A549 (cell line): ENCODE measurements around the gene USP17L22.
"Not testable (repeated sequence)": the region's sequence is repeated elsewhere in the genome, so short reads cannot be mapped to it uniquely, and the experiment has no call there.

Source experiments
- CEBPB ChIP-seq, 2 experiments: fragments of >200 bp in 1 of 2; sonication (Bioruptor Twin) in 1 of 2; formaldehyde crosslinking in 1 of 2; IDR thresholded peaks; 2 replicates each; pipeline ENCODE4 v1.6.1; 2012 to 2016
- CHD2 ChIP-seq: fragments of 150-350 bp; IDR thresholded peaks from 2 replicates; pipeline ENCODE4 v1.6.1; 2014; ENCODE audit warnings: low read length; ENCODE audit not compliant: partially characterized antibody
- EP300 ChIP-seq, 2 experiments: fragments of >200 bp; sonication (Bioruptor Twin); formaldehyde crosslinking; IDR thresholded peaks; 2 replicates in 1 of 2; 3 replicates in 1 of 2; pipeline ENCODE4 v1.6.1; 2016 to 2017
- ESRRA ChIP-seq: fragments of 150-350 bp; IDR thresholded peaks from 2 replicates; pipeline ENCODE4 v1.6.1; 2014; ENCODE audit warnings: mild to moderate bottlenecking, low read length, borderline replicate concordance
- HMGXB4 ChIP-seq: fragments of 250-450 bp; sonication (Bioruptor Pico); IDR thresholded peaks from 2 replicates; pipeline ENCODE4 v1.5.0; 2021; ENCODE audit warnings: mild to moderate bottlenecking, moderate library complexity, borderline replicate concordance
- KDM5A ChIP-seq: fragments of 200-600 bp; sonication (generic); IDR thresholded peaks from 2 replicates; pipeline ENCODE4 v1.6.1; 2016; ENCODE audit warnings: antibody characterized with exemption, mild to moderate bottlenecking
- MYC ChIP-seq: IDR thresholded peaks from 2 replicates; pipeline ENCODE4 v1.6.1; 2012; ENCODE audit warnings: mild to moderate bottlenecking, inconsistent platforms, low read length, improper control_type of control experiment, borderline replicate concordance
- POLR2A ChIP-seq: IDR thresholded peaks from 2 replicates; pipeline ENCODE4 v1.6.1; 2012; ENCODE audit warnings: mild to moderate bottlenecking, low read length
- USF2 ChIP-seq: fragments of 450-650 bp; IDR thresholded peaks from 2 replicates; pipeline ENCODE4 v1.6.1; 2014; ENCODE audit warnings: antibody characterized with exemption
- ZFP36 ChIP-seq: fragments of 450-650 bp; IDR thresholded peaks from 2 replicates; pipeline ENCODE4 v1.6.1; 2014; ENCODE audit warnings: borderline replicate concordance; ENCODE audit not compliant: partially characterized antibody
- TF ChIP-seq, protein P1 (sequence below): fragments of >200 bp; sonication (Bioruptor Twin); formaldehyde crosslinking; IDR thresholded peaks from 3 replicates; pipeline ENCODE4 v1.5.1; 2016

DNA sequence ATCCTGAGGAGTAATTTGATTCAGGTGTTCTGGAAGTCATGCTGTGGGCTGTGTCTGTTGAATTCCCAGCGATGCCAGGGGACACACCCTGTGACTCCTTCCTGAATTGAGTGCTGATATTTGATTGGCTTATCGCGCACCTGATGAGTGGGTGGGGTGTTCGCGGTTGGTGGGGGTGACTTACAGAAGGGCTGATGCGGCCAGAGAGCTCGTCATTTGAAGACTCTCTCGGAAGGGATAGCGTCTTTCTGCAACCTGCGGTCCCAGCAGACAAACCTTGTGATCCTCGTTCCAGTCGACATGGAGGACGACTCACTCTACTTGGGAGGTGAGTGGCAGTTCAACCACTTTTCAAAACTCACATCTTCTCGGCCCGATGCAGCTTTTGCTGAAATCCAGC is 33.3 kb upstream of the USP17L22 start, which contains the start of gene USP17L15:
- not testable (repeated sequence) for TF ChIP-seq ZFP36; POLR2A; KDM5A; ESRRA; EP300 (IDR thresholded peaks at IDR 0.05); HMGXB4 (CRISPR knock-in tag); CEBPB (IDR thresholded peaks at IDR 0.05); CHD2; USF2; MYC
- TF ChIP-seq, protein P1, sequence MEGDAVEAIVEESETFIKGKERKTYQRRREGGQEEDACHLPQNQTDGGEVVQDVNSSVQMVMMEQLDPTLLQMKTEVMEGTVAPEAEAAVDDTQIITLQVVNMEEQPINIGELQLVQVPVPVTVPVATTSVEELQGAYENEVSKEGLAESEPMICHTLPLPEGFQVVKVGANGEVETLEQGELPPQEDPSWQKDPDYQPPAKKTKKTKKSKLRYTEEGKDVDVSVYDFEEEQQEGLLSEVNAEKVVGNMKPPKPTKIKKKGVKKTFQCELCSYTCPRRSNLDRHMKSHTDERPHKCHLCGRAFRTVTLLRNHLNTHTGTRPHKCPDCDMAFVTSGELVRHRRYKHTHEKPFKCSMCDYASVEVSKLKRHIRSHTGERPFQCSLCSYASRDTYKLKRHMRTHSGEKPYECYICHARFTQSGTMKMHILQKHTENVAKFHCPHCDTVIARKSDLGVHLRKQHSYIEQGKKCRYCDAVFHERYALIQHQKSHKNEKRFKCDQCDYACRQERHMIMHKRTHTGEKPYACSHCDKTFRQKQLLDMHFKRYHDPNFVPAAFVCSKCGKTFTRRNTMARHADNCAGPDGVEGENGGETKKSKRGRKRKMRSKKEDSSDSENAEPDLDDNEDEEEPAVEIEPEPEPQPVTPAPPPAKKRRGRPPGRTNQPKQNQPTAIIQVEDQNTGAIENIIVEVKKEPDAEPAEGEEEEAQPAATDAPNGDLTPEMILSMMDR: not testable (repeated sequence)
